MCF 10A (cell line): ENCODE measurements around the gene LCOR. TPM values are rescaled to one million over a fixed set of nuclear protein-coding genes. Genes with fewer than 3 reads are reported as not detected.

Experiments used
- BruUV-seq: library from RNA; stranded (reverse); fragments of 400-500 nt; replicated peaks from 2 replicates; lab custom pipeline; 2021; lab: Mats Ljungman, UMichigan
- CTCF ChIA-PET: fragments of 300-600 bp; sonication (Branson Sonifier 250); formaldehyde crosslinking; extraction: SDS; loops from one replicate; lab custom pipeline; 2021; ENCODE audit warnings: antibody characterized with exemption, inconsistent platforms; lab: Yijun Ruan, JAX
- POLR2A ChIA-PET: fragments of 300-600, 350-650 bp; sonication (Branson Sonifier 250); formaldehyde crosslinking; extraction: SDS; loops from one replicate; lab custom pipeline; 2020; ENCODE audit warnings: antibody characterized with exemption, inconsistent platforms; lab: Yijun Ruan, JAX
- DNase-seq: peaks from one replicate; pipeline ENCODE4 v3.0.0-alpha.2; 2018; ENCODE audit not compliant: unreplicated experiment
- H3K27ac Mint-ChIP-seq: one replicate; pipeline ENCODE4 v1.8.0; 2022; ENCODE audit warnings: mild to moderate bottlenecking, low read depth, mixed read lengths; ENCODE audit not compliant: unreplicated experiment
- H3K27me3 Mint-ChIP-seq: one replicate; pipeline ENCODE4 v1.8.0; 2022; ENCODE audit warnings: mixed read lengths; ENCODE audit not compliant: insufficient read depth, unreplicated experiment
- H3K36me3 Mint-ChIP-seq: one replicate; pipeline ENCODE4 v1.8.0; 2022; ENCODE audit warnings: mild to moderate bottlenecking, moderate library complexity, mixed read lengths; ENCODE audit not compliant: insufficient read depth, unreplicated experiment
- H3K4me1 Mint-ChIP-seq: one replicate; pipeline ENCODE4 v1.8.0; 2022; ENCODE audit warnings: mixed read lengths; ENCODE audit not compliant: insufficient read depth, unreplicated experiment
- H3K4me3 Mint-ChIP-seq: one replicate; pipeline ENCODE4 v1.8.0; 2022; ENCODE audit warnings: mild to moderate bottlenecking, moderate library complexity, mixed read lengths; ENCODE audit not compliant: unreplicated experiment
- H3K9me3 Mint-ChIP-seq: one replicate; pipeline ENCODE4 v1.8.0; 2022; ENCODE audit warnings: mixed read lengths; ENCODE audit not compliant: unreplicated experiment
- intact Hi-C: fragments of 100-400 bp; cut with micrococcal nuclease; formaldehyde crosslinking; loops from 2 replicates; pipeline ENCODE4 v1.14.1; 2022
- total RNA-seq: library from RNA; stranded (reverse); gene quantifications from 2 replicates; pipeline ENCODE4 v1.2.3, GENCODE V29; 2022
- TF ChIP-seq, protein P1 (sequence below): fragments of 200-600 bp; IDR thresholded peaks from one replicate; pipeline ENCODE4 v1.8.0; 2022; ENCODE audit warnings: antibody characterized with exemption, mild to moderate bottlenecking; ENCODE audit not compliant: unreplicated experiment

LCOR gene
- total RNA-seq, 1 experiment from 2014 or later = 40.4 TPM

DNA sequence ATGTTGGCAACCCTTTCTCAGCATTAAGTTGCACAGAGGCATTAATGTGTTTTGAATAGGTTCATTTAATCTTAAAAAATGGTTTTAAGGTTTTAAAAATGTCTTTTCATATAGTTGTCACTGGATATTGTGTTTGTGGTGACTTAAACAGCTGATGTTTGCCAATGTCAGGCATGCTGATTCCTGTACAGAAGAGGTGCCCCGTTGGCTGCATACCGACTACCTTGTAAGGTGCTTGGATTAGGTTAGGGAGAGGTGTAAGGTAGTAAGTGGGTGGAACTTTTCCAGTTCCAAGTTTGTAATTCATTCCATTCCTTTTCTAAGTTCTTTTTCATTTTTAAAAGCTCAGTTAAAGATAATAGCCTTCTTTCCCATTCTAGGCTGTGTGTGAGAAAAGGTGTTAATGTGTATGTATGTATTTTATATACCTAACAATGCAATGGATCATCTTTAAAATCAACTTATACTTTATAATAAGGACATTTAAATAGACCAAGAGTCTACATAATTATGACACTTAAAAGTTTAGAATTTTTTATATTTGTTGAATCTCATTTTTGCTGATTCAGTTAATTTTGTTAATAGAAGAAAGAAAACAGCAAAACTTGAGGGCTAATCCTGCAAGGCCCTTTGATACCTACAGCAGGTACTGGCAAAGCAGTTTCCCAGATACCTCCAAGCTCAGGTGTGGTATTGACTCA is 155.2 kb downstream of the LCOR start:
- H3K27ac Mint-ChIP-seq = no peak overlapping the region
- no TSS peak for BruUV-seq
- no peak overlapping the region for H3K4me3 Mint-ChIP-seq
- H3K36me3 Mint-ChIP-seq = peaks cover 13% of the 10 kb centered on the region
- intact Hi-C loops = no loop called here
- no peak for DNase-seq
- CTCF ChIA-PET = interaction anchor here (0.6 kb wide), 1 partner anchor 346 kb away, joined by 3 read pairs; no protein-coding TSS in a partner anchor
- no peaks in the 10 kb centered on the region for H3K9me3 Mint-ChIP-seq
- POLR2A ChIA-PET = no interaction called here
- no peaks in the 10 kb centered on the region for H3K27me3 Mint-ChIP-seq
- peaks cover 7% of the 10 kb centered on the region for H3K4me1 Mint-ChIP-seq
- TF ChIP-seq, protein P1, sequence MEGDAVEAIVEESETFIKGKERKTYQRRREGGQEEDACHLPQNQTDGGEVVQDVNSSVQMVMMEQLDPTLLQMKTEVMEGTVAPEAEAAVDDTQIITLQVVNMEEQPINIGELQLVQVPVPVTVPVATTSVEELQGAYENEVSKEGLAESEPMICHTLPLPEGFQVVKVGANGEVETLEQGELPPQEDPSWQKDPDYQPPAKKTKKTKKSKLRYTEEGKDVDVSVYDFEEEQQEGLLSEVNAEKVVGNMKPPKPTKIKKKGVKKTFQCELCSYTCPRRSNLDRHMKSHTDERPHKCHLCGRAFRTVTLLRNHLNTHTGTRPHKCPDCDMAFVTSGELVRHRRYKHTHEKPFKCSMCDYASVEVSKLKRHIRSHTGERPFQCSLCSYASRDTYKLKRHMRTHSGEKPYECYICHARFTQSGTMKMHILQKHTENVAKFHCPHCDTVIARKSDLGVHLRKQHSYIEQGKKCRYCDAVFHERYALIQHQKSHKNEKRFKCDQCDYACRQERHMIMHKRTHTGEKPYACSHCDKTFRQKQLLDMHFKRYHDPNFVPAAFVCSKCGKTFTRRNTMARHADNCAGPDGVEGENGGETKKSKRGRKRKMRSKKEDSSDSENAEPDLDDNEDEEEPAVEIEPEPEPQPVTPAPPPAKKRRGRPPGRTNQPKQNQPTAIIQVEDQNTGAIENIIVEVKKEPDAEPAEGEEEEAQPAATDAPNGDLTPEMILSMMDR = no peak

DNA sequence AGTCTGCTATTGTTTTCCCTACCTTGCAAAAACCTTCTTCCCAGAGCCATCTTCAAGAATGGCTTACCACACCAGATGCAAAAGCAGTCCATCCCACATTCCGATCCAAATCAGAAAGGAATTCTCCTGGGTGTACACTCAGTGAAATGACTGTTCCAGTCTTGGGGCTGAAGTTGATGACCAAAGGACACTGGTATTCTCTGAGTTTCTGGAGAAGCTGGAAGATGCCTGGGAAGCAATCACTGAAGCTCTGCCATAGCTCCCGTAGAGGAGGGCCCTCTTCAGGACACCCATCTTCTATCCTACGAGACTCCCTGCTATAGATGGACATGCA is 155.7 kb downstream of the LCOR start:
- Mint-ChIP-seq H3K4me3 (no peak overlapping the region), H3K27ac (no peak overlapping the region), H3K27me3 (no peaks in the 10 kb centered on the region), H3K36me3 (peaks cover 8% of the 10 kb centered on the region), H3K9me3 (no peaks in the 10 kb centered on the region), H3K4me1 (peaks cover 7% of the 10 kb centered on the region)
- TF ChIP-seq, protein P1 = no peak
- DNase-seq = no peak
- ChIA-PET POLR2A (no interaction called here), CTCF (interaction anchor here (0.6 kb wide), 1 partner anchor 347 kb away, joined by 3 read pairs; no protein-coding TSS in a partner anchor)
- intact Hi-C loops = no loop called here
- BruUV-seq = no TSS peak

DNA sequence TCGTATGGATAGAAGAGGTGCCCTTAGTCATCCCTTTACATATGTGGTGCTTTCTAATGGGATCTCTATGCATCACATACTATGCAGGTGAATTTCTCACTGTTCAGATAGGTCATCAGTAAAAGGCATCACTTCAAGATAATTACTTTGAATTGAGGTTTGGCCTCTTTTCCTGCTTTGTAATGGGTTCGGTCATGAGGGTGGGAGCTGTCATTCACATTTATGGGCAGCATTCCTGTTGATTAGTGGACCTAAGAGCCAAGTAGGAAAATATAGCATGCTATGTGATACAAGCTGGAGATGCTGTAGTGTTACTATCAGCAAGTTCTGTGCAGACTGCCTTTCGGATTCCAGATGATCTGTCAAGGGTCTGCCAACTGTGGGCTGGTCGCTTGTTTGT is 156.3 kb downstream of the LCOR start:
- ChIA-PET CTCF (no interaction called here), POLR2A (no interaction called here)
- Mint-ChIP-seq H3K4me3 (no peak overlapping the region), H3K36me3 (peaks cover 7% of the 10 kb centered on the region), H3K4me1 (peaks cover 7% of the 10 kb centered on the region), H3K27ac (no peak overlapping the region), H3K9me3 (no peaks in the 10 kb centered on the region), H3K27me3 (no peaks in the 10 kb centered on the region)
- no peak for DNase-seq
- no TSS peak for BruUV-seq
- TF ChIP-seq, protein P1 = no peak
- intact Hi-C loops = no loop called here

DNA sequence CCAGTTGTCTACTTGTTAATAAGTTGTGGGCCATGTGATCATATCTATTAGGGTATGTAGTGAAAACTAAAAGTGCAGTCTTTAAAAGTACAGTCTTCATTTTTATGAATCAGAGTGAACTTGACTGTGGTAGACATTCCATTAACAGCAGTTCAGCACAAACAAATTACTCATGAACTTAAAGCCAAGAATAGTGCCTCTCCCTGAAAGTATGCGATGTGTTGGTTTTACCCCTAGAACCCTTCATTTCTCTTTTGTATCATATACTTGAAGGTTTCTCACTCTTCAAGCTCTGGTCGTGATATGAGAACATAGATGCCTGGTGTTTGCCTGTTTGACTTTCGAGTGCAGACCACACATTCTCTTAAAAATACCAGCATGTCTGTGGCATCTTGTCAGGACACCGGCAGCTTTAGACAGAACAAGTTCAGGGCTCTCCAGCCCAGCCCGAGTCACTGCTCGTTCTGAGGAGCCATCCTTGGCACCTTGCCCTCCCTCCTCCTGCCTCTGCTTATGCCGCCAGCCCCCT is 159.3 kb downstream of the LCOR start:
- peaks cover 7% of the 10 kb centered on the region for H3K4me1 Mint-ChIP-seq
- no peak for DNase-seq
- H3K4me3 Mint-ChIP-seq = no peak overlapping the region
- H3K27me3 Mint-ChIP-seq = no peaks in the 10 kb centered on the region
- no TSS peak for BruUV-seq
- H3K27ac Mint-ChIP-seq = no peak overlapping the region
- intact Hi-C loops = no loop called here
- TF ChIP-seq, protein P1 = no peak
- ChIA-PET CTCF (interaction anchor here (0.6 to 0.8 kb wide), 4 partner anchors 13 to 202 kb away, joined by 3 to 5 read pairs (median 4); no protein-coding TSS in a partner anchor), POLR2A (no interaction called here)
- no peaks in the 10 kb centered on the region for H3K9me3 Mint-ChIP-seq
- H3K36me3 Mint-ChIP-seq = peaks cover 7% of the 10 kb centered on the region
